ENCODE measurements around the gene MEIOC.

DNA sequence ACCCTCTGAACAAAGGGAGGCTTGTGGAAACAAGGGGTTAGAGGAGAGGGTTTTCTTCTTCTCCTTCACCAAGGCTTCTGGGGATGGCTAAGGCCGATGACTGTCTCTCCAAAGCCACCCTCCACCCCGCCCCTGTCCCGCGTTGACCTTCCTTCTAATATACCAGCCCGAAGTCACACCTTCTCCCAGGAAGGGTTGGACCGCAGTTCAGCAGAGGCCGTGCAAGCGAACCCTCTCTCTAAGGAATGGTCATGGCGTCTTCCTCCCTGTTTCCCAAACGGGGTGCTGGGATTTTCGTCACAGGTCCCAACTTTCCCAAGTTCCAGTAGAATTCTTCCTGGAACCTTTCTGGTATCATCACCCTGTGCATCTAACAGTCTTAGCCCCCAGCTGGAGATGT is 49.6 kb upstream of the MEIOC start:
- TF ChIP-seq CTCF (IDR thresholded peaks at IDR 0.05): no peak
- TF ChIP-seq POLR2AphosphoS5 (IDR thresholded peaks at IDR 0.05): no peak
- TF ChIP-seq POLR2A (IDR thresholded peaks at IDR 0.05): no peak
- no peak for TF ChIP-seq EP300 (IDR thresholded peaks at IDR 0.05)
